ENCODE results near the gene TTYH3.

GRCh38 chr7:2705371-2706096 lies 73.7 kb downstream of the TTYH3 start:
- TF ChIP-seq, protein P1, sequence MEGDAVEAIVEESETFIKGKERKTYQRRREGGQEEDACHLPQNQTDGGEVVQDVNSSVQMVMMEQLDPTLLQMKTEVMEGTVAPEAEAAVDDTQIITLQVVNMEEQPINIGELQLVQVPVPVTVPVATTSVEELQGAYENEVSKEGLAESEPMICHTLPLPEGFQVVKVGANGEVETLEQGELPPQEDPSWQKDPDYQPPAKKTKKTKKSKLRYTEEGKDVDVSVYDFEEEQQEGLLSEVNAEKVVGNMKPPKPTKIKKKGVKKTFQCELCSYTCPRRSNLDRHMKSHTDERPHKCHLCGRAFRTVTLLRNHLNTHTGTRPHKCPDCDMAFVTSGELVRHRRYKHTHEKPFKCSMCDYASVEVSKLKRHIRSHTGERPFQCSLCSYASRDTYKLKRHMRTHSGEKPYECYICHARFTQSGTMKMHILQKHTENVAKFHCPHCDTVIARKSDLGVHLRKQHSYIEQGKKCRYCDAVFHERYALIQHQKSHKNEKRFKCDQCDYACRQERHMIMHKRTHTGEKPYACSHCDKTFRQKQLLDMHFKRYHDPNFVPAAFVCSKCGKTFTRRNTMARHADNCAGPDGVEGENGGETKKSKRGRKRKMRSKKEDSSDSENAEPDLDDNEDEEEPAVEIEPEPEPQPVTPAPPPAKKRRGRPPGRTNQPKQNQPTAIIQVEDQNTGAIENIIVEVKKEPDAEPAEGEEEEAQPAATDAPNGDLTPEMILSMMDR (IDR thresholded peaks at IDR 0.05) = no peak
- TF ChIP-seq POLR2AphosphoS5 (IDR thresholded peaks at IDR 0.05; ENCODE audit: insufficient read depth in 1 of 2, low read depth in 1 of 2) (no peak), POLR2A (IDR thresholded peaks at IDR 0.05) (no peak)

Measured in vagina (tissue), 2 donors.